CD4-positive, alpha-beta T cell (primary cell): ENCODE results near the gene EEFSEC. TPM values are rescaled to one million over a fixed set of nuclear protein-coding genes. Genes with fewer than 3 reads are reported as not detected.

ENCODE experiments used
- ATAC-seq: fragments of 200-7000 bp; cut with Tn5 transposase; one replicate; pipeline ENCODE4 v1.10.0; 2022; ENCODE audit warnings: mild to moderate bottlenecking; ENCODE audit not compliant: poor library complexity
- CTCF ChIA-PET: fragments of 350-600 bp; sonication (Branson Sonifier 250); formaldehyde crosslinking; loops from one replicate; lab custom pipeline; 2021; ENCODE audit warnings: antibody characterized with exemption, inconsistent platforms; lab: Charles Lee
- POLR2A ChIA-PET: fragments of 350-600 bp; sonication (Branson Sonifier 250); formaldehyde crosslinking; loops from one replicate; lab custom pipeline; 2021; ENCODE audit warnings: antibody characterized with exemption, inconsistent platforms; lab: Charles Lee
- DNase-seq, 14 experiments: peaks; one replicate each; pipeline ENCODE4 v3.0.0-alpha.2; 2013 to 2020; ENCODE audit warnings: mixed read lengths in 2 of 14
- H3K27ac ChIP-seq, 2 donors: one replicate each; pipeline versions ENCODE4 v1.5.1 to v1.7.0; 2013; ENCODE audit warnings: low read length in 2 of 2, low read depth in 1 of 2, mild to moderate bottlenecking in 1 of 2
- H3K27me3 ChIP-seq, 2 experiments: 1 replicate in 1 of 2; 2 replicates in 1 of 2; pipeline versions ENCODE4 v1.6.1 to v1.7.0; 2013; ENCODE audit warnings: low read length in 2 of 2, control low read depth in 1 of 2, mild to moderate bottlenecking in 1 of 2, moderate library complexity in 1 of 2; ENCODE audit not compliant: insufficient read depth in 2 of 2, control insufficient read depth in 1 of 2
- H3K36me3 ChIP-seq: one replicate; pipeline ENCODE4 v1.6.1; 2013; ENCODE audit warnings: low read length, control low read depth; ENCODE audit not compliant: insufficient read depth
- H3K4me1 ChIP-seq: one replicate; pipeline ENCODE4 v1.6.1; 2013; ENCODE audit warnings: low read length, control low read depth; ENCODE audit not compliant: insufficient read depth
- H3K4me3 ChIP-seq: one replicate; pipeline ENCODE4 v1.5.1; 2013; ENCODE audit warnings: mild to moderate bottlenecking, low read length, moderate library complexity
- H3K9me3 ChIP-seq, 2 experiments: 1 replicate in 1 of 2; 2 replicates in 1 of 2; pipeline versions ENCODE4 v1.6.1 to v1.7.0; 2013; ENCODE audit warnings: low read length in 2 of 2, mild to moderate bottlenecking in 2 of 2, control low read depth in 1 of 2, moderate library complexity in 1 of 2; ENCODE audit not compliant: control insufficient read depth in 1 of 2, insufficient read depth in 1 of 2
- H3K27ac Mint-ChIP-seq: one replicate; pipeline ENCODE4 v1.8.0; 2020; ENCODE audit warnings: mixed read lengths
- H3K27me3 Mint-ChIP-seq: one replicate; pipeline ENCODE4 v1.8.0; 2021; ENCODE audit warnings: mixed read lengths
- H3K36me3 Mint-ChIP-seq: one replicate; pipeline ENCODE4 v1.8.0; 2021; ENCODE audit warnings: low read depth, mixed read lengths
- H3K4me1 Mint-ChIP-seq: one replicate; pipeline ENCODE4 v1.8.0; 2021; ENCODE audit warnings: low read depth, mixed read lengths
- H3K4me3 Mint-ChIP-seq: one replicate; pipeline ENCODE4 v1.8.0; 2020; ENCODE audit warnings: mild to moderate bottlenecking, mixed read lengths
- H3K9me3 Mint-ChIP-seq: one replicate; pipeline ENCODE4 v1.8.0; 2020; ENCODE audit warnings: mixed read lengths
- CTCF ChIP-seq: fragments of 200-600 bp; IDR thresholded peaks from one replicate; pipeline ENCODE4 v1.8.0; 2022; ENCODE audit warnings: antibody characterized with exemption, mild to moderate bottlenecking
- intact Hi-C, 2 experiments: fragments of 100-400 bp; cut with DNase I in 1 of 2; cut with micrococcal nuclease in 1 of 2; formaldehyde crosslinking; loops; one replicate each; pipeline versions ENCODE4 v1.15.1 to v1.9.0; 2023 to 2025; cut with DNase I, micrococcal nuclease
- total RNA-seq, 174 experiments: library from RNA in 2 of 174; stranded (reverse) in 2 of 174; gene quantifications; one replicate each; pipeline ENCODE4 v1.2.3 and lab custom pipeline; 2021 to 2026

EEFSEC gene
- total RNA-seq, 2 experiments from 2014 or later, result 13.1 to 13.9 TPM

DNA sequence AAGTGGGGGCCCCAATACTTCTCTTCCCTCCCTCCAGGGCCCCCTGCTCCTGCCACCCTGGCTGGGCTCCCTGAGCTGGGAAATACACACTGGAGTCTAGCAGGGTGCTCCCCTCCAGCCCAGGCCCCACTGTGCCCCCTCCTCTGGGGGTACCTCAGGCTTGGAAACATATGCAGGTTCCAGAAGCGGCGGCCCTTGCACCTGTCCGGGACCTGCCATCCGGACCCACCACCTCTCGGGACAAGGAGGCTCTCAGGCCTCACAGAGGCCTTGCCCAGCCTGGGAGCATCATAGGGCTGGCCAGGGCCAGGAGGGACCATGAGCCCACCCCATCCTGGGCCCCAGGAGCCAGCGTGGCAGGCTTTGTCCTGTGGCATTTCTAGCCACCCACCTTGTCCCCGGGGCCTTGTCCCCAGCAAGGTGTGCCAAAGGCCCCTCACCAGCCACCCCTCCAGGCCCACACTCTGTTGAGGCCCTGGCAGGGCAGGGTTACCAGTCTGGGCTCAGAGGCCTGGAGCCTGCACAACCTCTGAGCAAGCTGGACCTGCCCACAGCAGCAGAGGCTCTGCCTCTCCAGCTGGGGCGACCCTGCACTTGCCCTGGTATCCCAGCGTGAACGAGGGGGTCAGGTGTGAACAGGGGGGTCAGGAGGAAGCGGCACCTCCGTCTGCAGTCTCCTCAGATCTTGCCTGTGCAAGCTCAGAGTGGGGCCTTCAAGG is 267.6 kb downstream of the EEFSEC start:
- H3K4me1 Mint-ChIP-seq, result no peaks in the 10 kb centered on the region
- H3K27me3 ChIP-seq, result no peaks in the 10 kb centered on the region
- POLR2A ChIA-PET, result no interaction called here
- no peak overlapping the region for H3K4me3 Mint-ChIP-seq
- intact Hi-C loops, result loop anchor here in 1 of 2 experiments (5.0 kb wide), 1 partner anchor 324 kb away; no protein-coding TSS in a partner anchor
- H3K27me3 Mint-ChIP-seq, result no peaks in the 10 kb centered on the region
- no peaks in the 10 kb centered on the region for H3K36me3 Mint-ChIP-seq
- H3K27ac Mint-ChIP-seq, result no peak overlapping the region
- no peaks in the 10 kb centered on the region for H3K4me1 ChIP-seq
- peaks cover 0 to 11% of the 10 kb centered on the region in 2 experiments for H3K9me3 ChIP-seq
- ATAC-seq, result no peak
- no peak overlapping the region for H3K4me3 ChIP-seq
- H3K27ac ChIP-seq, result no peak overlapping the region
- TF ChIP-seq CTCF, result no peak
- no peak for DNase-seq
- CTCF ChIA-PET, result interaction anchor here (0.6 kb wide), 1 partner anchor 91 kb away, joined by 3 read pairs; no protein-coding TSS in a partner anchor
- no peaks in the 10 kb centered on the region for H3K36me3 ChIP-seq
- no peaks in the 10 kb centered on the region for H3K9me3 Mint-ChIP-seq

DNA sequence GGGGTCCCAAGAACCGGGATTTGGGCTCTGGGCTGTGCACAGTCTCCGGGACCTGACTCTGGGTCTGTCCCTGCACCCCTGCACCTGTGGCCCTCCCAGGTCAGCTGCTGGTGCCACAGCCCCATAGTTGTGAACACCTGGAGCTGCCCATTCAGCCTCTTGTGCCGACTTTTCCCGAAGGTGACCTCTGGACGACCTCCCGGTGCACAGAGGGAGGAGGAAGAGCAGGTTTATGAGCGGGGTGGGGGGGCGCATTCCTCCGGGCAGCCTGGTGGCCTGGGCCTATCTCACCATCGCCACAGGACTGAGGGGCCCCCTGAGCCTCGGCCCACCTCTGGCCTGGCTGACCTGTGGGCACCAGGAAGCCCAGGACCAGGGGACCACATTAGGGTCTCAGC is 268.2 kb downstream of the EEFSEC start:
- peaks cover 6% of the 10 kb centered on the region for H3K4me1 ChIP-seq
- no peak overlapping the region for H3K27ac ChIP-seq
- intact Hi-C loops, result loop anchor here in 1 of 2 experiments (5.0 kb wide), 1 partner anchor 324 kb away; no protein-coding TSS in a partner anchor
- ChIA-PET POLR2A (no interaction called here), CTCF (interaction anchor here (0.6 kb wide), 1 partner anchor 90 kb away, joined by 3 read pairs; no protein-coding TSS in a partner anchor)
- H3K4me3 ChIP-seq, result no peak overlapping the region
- H3K27me3 ChIP-seq, result no peaks in the 10 kb centered on the region
- no peaks in the 10 kb centered on the region for H3K4me1 Mint-ChIP-seq
- no peak overlapping the region for H3K27ac Mint-ChIP-seq
- H3K4me3 Mint-ChIP-seq, result no peak overlapping the region
- ATAC-seq (no peak), DNase-seq (no peak)
- TF ChIP-seq CTCF, result no peak
- H3K9me3 ChIP-seq, result peaks cover 0 to 11% of the 10 kb centered on the region in 2 experiments
- H3K9me3 Mint-ChIP-seq, result no peaks in the 10 kb centered on the region
- H3K27me3 Mint-ChIP-seq, result no peaks in the 10 kb centered on the region
- no peaks in the 10 kb centered on the region for H3K36me3 Mint-ChIP-seq
- no peaks in the 10 kb centered on the region for H3K36me3 ChIP-seq

- Mint-ChIP-seq H3K27ac (no peak overlapping the region), H3K27me3 (peaks cover under 1% of the 10 kb centered on the region), H3K4me1 (no peaks in the 10 kb centered on the region), H3K4me3 (no peak overlapping the region), H3K36me3 (no peaks in the 10 kb centered on the region), H3K9me3 (no peaks in the 10 kb centered on the region)
- Histone ChIP-seq H3K27ac (no peak overlapping the region), H3K27me3 (peaks cover 0 to under 1% of the 10 kb centered on the region in 2 experiments), H3K4me3 (no peak overlapping the region), H3K4me1 (peaks cover 9% of the 10 kb centered on the region), H3K9me3 (peaks cover 0 to 11% of the 10 kb centered on the region in 2 experiments), H3K36me3 (no peaks in the 10 kb centered on the region)
- ATAC-seq (no peak), DNase-seq (no peak)
- intact Hi-C loops, result loop anchor here in 1 of 2 experiments (5.0 kb wide), 1 partner anchor 325 kb away; no protein-coding TSS in a partner anchor
- TF ChIP-seq CTCF, result no peak
- ChIA-PET POLR2A (no interaction called here), CTCF (no interaction called here)
Measured at GRCh38 chr3:128421966-128422365, 268.7 kb downstream of the EEFSEC start.
